GM21390 (cell line): ENCODE measurements around the gene RAB3IL1.

ENCODE experiments used
- ATAC-seq: cut with Tn5 transposase; IDR thresholded peaks from one replicate; pipeline ENCODE4 v1.9.1; 2021; ENCODE audit not compliant: unreplicated experiment

Gene RAB3IL1

DNA sequence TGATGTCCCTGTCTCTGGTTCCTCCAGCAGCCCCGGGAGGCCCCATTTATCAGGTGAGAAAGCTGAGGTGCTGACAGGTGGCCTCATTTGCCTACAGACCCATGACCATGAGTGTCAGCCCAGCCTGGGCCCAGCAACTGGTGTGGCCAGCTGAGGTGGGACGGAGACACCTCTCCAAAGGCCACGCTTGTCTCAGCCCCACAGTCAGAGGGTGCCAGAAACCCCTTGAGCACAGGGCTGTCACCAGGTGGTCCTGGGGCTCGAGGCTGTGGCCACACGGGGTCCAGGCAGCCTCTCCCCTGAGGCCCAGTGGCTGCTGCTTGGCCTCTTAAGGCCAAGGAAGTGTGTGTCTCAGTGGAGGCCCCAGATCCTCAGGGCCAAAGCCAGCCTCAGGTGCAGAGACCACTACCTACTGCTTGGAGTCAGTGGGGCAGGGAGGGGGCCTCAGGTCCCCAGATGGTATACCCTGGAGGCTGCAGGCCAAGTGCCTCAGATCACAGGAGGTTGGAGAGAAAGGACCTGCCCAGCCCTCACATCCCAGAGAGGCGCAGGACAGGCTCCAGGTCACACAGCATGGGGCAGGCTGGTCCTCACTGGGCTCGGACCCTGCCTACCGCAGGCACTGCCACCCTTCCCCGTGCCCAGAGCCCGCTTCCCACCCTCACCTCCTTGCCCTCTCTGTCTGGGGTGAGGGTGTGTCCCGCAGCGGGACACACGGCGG lies 11.4 kb downstream of the RAB3IL1 start:
- ATAC-seq, result no peak

DNA sequence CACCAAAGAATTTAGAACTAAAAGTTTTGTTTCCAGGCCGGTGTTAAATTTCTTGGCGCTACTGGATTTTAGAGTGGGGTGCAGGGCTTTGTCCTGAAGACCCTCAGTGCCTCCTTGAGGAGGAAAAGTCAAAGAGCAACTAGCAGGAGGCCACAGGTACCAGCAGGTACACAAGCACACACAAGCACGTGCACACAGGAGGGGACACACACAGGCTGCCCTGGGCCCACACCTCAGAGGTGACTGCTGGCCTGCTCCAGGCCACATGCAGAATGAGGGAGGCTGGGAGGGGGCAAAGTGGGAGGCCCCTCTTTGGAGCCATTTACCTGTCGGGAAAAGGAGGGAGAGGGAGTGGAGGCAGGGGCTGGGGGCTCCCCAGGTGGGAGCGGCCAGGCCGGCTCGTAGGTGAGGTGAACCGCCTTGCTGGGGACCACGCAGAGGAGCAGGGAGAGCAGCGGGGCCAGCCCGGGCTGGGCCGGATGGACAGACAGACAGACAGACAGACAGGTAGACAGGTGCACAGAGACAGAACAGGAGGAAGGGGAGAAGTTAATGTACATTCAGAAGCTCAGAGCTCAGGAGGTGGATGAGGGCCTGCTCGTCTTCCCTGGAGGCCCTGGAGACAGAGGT lies 12.2 kb downstream of the RAB3IL1 start:
- ATAC-seq, result no peak

GRCh38 chr11:61904539-61905048 lies 12.8 kb downstream of the RAB3IL1 start:
- no peak for ATAC-seq

- no peak for ATAC-seq
Measured at GRCh38 chr11:61903845-61904244, 13.5 kb downstream of the RAB3IL1 start.

GRCh38 chr11:61902313-61902712 lies 15.1 kb downstream of the RAB3IL1 start:
- no peak for ATAC-seq

DNA sequence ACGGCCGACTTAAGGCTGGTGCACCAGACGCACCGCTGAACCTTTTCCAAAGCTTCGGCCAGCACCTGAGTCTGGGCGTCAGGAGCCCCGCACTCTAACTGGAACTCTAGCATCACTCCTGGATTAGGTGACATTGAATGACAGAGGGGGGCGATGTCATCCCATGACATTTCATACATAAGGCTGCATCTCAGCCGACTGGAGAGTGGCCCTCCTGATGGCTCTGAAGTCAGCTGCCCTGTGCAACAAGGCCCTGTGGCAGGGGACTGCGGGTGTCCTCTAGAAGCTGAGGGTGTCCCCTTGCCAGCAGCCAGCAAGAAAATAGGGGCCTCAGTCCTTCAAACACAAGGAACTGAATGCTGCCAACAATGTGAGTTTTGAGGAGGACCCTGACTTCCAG lies 16.0 kb downstream of the RAB3IL1 start:
- ATAC-seq, result no peak

- ATAC-seq, result no peak
Measured at GRCh38 chr11:61900251-61900650, 17.1 kb downstream of the RAB3IL1 start.

DNA sequence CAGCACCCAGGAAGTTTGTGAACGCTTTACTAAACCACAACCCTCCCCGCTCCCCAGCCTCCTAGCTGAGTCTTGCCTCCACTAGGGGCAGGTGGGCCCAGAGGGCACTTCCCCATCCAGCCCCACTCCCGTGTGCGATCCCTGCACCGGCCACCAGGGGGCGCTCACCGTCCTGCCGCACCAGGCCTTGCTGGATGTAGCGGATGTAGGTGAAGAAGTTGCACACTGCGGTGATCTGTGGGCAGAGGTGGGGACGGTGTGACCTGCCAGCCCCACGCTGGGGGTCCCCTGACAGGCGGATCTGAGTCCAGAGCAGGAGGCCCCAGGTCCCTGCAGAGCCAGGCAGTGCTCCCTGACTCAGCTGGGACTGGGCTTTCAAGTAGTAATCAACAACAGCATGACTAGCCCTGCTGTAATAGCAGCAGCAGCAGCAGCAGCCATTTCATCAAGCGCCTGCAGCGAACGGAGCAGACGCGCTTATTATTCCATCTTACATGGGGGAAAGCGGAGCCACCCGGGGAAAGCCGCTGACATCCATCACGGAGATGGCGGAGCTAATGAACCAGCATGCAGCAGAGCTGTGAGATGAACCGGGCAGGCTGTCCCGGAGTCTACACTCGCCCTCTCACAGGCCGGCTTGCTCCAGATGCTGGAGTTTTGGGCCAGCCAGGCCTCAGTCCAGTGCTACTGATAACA lies 18.1 kb downstream of the RAB3IL1 start:
- peak; percentile 67 for ATAC-seq

GRCh38 chr11:61898247-61898582 lies 19.2 kb downstream of the RAB3IL1 start:
- no peak for ATAC-seq

GRCh38 chr11:61897387-61898246 lies 19.7 kb downstream of the RAB3IL1 start:
- no peak for ATAC-seq

GRCh38 chr11:61896665-61897386 lies 20.5 kb downstream of the RAB3IL1 start:
- no peak for ATAC-seq

DNA sequence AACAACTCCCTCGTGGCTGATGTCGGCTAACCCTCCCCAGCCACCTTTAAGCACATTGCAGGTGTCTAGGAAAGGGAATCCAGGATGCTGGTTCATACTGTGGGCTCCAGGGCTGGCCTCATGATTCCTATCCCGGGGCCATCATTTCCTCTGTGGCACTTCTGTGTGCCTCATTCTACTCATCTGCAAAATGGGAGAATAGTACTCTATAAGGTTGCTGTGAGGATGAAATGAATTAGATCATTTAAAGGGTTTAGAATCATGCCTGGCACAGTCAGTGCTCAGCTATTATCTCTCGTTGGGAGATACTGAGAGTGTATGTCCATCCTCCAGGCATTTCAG lies 21.7 kb downstream of the RAB3IL1 start:
- no peak for ATAC-seq

GRCh38 chr11:61895046-61895717 lies 22.2 kb downstream of the RAB3IL1 start:
- no peak for ATAC-seq

GRCh38 chr11:61893981-61894380 lies 23.4 kb downstream of the RAB3IL1 start:
- no peak for ATAC-seq

DNA sequence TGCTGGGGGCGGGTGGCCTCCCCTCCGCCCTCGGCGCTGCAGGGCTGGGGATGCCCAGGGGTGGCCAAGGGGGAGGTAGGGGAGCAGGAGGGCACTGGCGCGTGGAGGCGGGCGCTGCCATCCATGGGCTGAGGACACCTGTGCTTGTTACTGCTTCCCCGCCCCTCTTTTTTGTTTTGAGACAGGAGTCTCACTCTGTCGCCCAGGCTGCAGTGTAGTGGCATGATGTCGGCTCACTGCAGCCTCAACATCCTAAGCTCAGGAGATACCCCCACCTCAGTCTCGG lies 25.3 kb downstream of the RAB3IL1 start:
- ATAC-seq, result peak; percentile 30

DNA sequence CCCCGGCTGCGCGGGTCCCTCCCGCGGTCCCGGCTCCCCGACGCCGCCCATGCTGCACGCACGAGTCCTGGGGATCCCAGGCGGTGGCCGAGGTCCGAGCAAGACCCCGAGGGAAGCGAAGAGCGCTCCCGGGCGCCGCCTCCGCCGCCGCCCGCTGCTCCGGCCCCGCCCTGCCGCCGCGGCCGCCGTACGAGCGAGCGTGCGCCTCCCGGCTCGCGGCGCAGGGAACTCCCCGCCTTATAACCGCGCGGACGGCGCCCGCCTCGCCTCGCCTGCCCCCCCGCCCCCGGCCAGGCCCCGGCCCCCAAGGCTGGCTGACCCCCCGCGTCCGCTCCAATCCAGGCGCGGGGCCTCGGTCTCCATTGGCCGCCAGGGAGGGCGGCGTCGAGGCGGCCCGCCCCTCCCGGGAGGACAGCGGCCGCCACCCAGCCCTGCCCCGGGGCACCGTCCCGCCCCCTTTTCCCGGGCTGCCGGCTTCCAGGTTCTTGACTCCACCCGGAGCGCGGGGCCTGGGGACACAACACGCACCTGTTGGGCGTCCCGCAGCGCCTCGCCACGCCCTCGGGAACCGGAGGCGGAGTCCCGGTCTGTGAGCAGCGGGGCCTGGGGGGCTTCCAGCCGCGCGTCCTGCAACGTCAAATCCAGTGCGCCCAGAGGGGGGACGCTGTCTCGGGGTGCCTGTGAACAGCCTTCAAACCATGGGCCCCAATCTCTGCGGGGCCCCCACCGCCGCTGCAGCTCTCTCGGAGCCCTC lies 25.9 kb downstream of the RAB3IL1 start, which contains the start of gene FADS3:
Gene FADS3 (minus strand): TSS at position 215 of the 754 bp plus-strand sequence. CDS start 164 bp downstream, at position 51.
- peak; percentile 56 for ATAC-seq

GRCh38 chr11:61890529-61891330 lies 26.6 kb downstream of the RAB3IL1 start:
- peak; percentile 28 for ATAC-seq

DNA sequence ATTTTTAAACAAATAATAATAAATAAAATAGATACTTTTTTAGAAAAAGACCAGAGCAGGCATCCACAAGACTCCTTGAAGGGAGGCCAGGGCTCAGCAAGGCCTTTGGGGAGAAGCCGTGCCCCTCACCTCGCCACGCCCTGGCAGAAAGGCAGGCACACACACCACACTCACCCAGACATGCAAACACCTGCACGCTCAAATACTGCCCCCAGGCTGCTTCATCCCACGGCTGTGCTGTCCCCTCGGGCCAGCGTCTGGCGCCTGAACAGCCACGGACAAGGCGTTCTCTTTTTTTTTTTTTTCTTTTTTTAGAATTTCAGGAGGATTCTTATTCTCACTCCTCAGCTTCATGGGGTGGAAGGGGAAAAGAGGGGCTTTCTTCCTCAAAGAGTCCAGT lies 27.5 kb downstream of the RAB3IL1 start:
- no peak for ATAC-seq

DNA sequence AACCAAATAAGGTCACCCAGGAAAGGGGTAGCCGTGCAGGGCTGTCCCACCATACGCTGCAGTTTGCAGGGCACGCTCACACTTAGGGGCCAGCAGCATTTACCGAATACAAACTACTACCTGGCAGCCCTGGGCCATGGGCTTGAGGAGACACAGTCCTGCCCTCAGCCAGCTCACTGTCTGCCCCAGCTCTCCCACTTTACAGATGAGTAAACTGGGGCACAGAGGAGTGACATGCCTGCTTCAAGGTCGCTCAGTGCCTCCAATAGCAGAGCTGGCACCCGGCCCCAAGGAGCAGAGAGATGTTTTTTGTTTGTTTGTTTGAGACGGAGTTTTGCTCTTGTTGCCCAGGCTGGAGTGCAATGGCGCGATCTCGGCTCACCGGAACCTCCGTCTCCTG lies 28.8 kb downstream of the RAB3IL1 start:
- no peak for ATAC-seq
